ENCODE data around the gene HEATR3.

Gene HEATR3

GRCh38 chr16:50153596-50154419, 88.0 kb downstream of the HEATR3 start:
- peak overlapping the region; percentile 65 for H3K4me3 ChIP-seq (ENCODE audit: low read depth, low read length)
- TF ChIP-seq MAX (IDR thresholded peaks at IDR 0.05; ENCODE audit: low read depth, low read length): 0 out of 2 replicates have a peak, but pooled peaks have one; percentile 22
- TF ChIP-seq MYC (IDR thresholded peaks at IDR 0.05; ENCODE audit: low read depth, low read length): no peak
- peak; percentile 68 for DNase-seq (ENCODE audit: low read depth)

GRCh38 chr16:50154420-50154950, 88.7 kb downstream of the HEATR3 start:
- DNase-seq (ENCODE audit: low read depth): peak; percentile 11
- H3K4me3 ChIP-seq (ENCODE audit: low read depth, low read length): peak overlapping the region; percentile 65
- no peak for TF ChIP-seq MYC (IDR thresholded peaks at IDR 0.05; ENCODE audit: low read depth, low read length)
- TF ChIP-seq POLR2A (IDR thresholded peaks at IDR 0.05; ENCODE audit: extremely low read depth, insufficient read length): no peak
- no peak for TF ChIP-seq MAX (IDR thresholded peaks at IDR 0.05; ENCODE audit: low read depth, low read length)
- TF ChIP-seq CTCF (IDR thresholded peaks at IDR 0.05; ENCODE audit: low read depth, low read length): no peak

GRCh38 chr16:50155925-50156324, 90.2 kb downstream of the HEATR3 start:
- no peak for DNase-seq (ENCODE audit: low read depth)
- no peak for TF ChIP-seq MAX (IDR thresholded peaks at IDR 0.05; ENCODE audit: low read depth, low read length)
- TF ChIP-seq MYC (IDR thresholded peaks at IDR 0.05; ENCODE audit: low read depth, low read length): no peak
- TF ChIP-seq CTCF (IDR thresholded peaks at IDR 0.05; ENCODE audit: low read depth, low read length): no peak
- no peak for TF ChIP-seq POLR2A (IDR thresholded peaks at IDR 0.05; ENCODE audit: extremely low read depth, insufficient read length)
- peak overlapping the region; percentile 65 for H3K4me3 ChIP-seq (ENCODE audit: low read depth, low read length)

Measured in NB4 (cell line).